ENCODE measurements around the gene NFYA.

- no peak for TF ChIP-seq POLR2AphosphoS5 (IDR thresholded peaks at IDR 0.05)
- no peak for TF ChIP-seq CTCF (IDR thresholded peaks at IDR 0.05)
- TF ChIP-seq POLR2A (IDR thresholded peaks at IDR 0.05), result no peak
Observed at GRCh38 chr6:41046084-41046483, 26.7 kb upstream of the NFYA start.
